Body of pancreas (tissue), 4 donors: ENCODE data around the gene ATG7. TPM values are rescaled to one million over a fixed set of nuclear protein-coding genes. Genes with fewer than 3 reads are reported as not detected.
"Not testable (repeated sequence)": the region's sequence is repeated elsewhere in the genome, so short reads cannot be mapped to it uniquely, and the experiment has no call there.

Experiments used
- ATAC-seq: fragments of 150-250 bp; one replicate; pipeline ENCODE4 v1.9.1; 2016
- DNase-seq, 4 donors: peaks; one replicate each; pipeline ENCODE4 v3.0.0-alpha.2; 2019
- H3K27ac ChIP-seq, 4 donors: fragments of 200-600 bp; sonication (generic); 1 replicate in 3 of 4; 2 replicates in 1 of 4; pipeline versions ENCODE4 v1.5.1 to v1.6.1; 2016 to 2019; ENCODE audit warnings: mild to moderate bottlenecking in 1 of 4, mixed read lengths in 1 of 4, moderate library complexity in 1 of 4
- H3K27me3 ChIP-seq, 2 donors: fragments of 200-600 bp; sonication (generic); one replicate each; pipeline ENCODE4 v1.6.0; 2016; ENCODE audit warnings: mild to moderate bottlenecking in 1 of 2
- H3K36me3 ChIP-seq, 2 donors: fragments of 200-600 bp; sonication (generic); replicated peaks in 1 of 2; 2 replicates each; pipeline ENCODE4 v1.5.1; 2016; ENCODE audit warnings: low read depth in 2 of 2; ENCODE audit not compliant: insufficient read depth in 1 of 2
- H3K4me1 ChIP-seq: fragments of 200-600 bp; sonication (generic); one replicate; pipeline ENCODE4 v1.6.0; 2016
- H3K4me3 ChIP-seq, 2 donors: fragments of 200-600 bp; sonication (generic); 1 replicate in 1 of 2; 2 replicates in 1 of 2; pipeline ENCODE4 v1.5.1; 2016 to 2019
- H3K9me3 ChIP-seq, 3 donors: fragments of 200-600 bp; sonication (generic); 1 replicate in 2 of 3; 2 replicates in 1 of 3; pipeline ENCODE4 v1.5.1; 2016
- POLR2A ChIP-seq, 3 donors: fragments of 450-650 bp; IDR thresholded peaks; one replicate each; pipeline ENCODE4 v1.6.1; 2016; ENCODE audit warnings: antibody characterized with exemption in 3 of 3, mild to moderate bottlenecking in 2 of 3
- WGBS, 2 donors: methylation state at CpG; one replicate each; pipeline ENCODE4 v1.1.5; 2017; 5-methylcytosine and 5-hydroxymethylcytosine counted together
- intact Hi-C: fragments of 100-400 bp; cut with DNase I; formaldehyde crosslinking; loops from one replicate; pipeline ENCODE4 v1.15.1; 2023
- total RNA-seq, 2 donors: library from RNA; depleted of rRNA; stranded (reverse); fragments of >200 nt; gene quantifications; one replicate each; pipeline ENCODE4 v1.1.0, GENCODE V29; 2016
- TF ChIP-seq, protein P1 (sequence below), 7 experiments: fragments of 450-650 bp in 4 of 7; fragments of 200-600 bp in 3 of 7; sonication (generic) in 3 of 7; IDR thresholded peaks; one replicate each; pipeline ENCODE4 v1.5.1; 2016 to 2019; ENCODE audit warnings: antibody characterized with exemption in 7 of 7

The ATG7 gene
- total RNA-seq, 2 donors from 2014 or later: 40.5 to 43.6 TPM

GRCh38 chr3:11335056-11335608, 62.9 kb downstream of the ATG7 start:
- ATAC-seq: no peak

GRCh38 chr3:11339541-11339940, 67.3 kb downstream of the ATG7 start:
- H3K27me3 ChIP-seq: no peaks in the 10 kb centered on the region
- no peak overlapping the region for H3K4me3 ChIP-seq
- no peaks in the 10 kb centered on the region for H3K4me1 ChIP-seq
- intact Hi-C loops: no loop called here
- TF ChIP-seq, protein P1, sequence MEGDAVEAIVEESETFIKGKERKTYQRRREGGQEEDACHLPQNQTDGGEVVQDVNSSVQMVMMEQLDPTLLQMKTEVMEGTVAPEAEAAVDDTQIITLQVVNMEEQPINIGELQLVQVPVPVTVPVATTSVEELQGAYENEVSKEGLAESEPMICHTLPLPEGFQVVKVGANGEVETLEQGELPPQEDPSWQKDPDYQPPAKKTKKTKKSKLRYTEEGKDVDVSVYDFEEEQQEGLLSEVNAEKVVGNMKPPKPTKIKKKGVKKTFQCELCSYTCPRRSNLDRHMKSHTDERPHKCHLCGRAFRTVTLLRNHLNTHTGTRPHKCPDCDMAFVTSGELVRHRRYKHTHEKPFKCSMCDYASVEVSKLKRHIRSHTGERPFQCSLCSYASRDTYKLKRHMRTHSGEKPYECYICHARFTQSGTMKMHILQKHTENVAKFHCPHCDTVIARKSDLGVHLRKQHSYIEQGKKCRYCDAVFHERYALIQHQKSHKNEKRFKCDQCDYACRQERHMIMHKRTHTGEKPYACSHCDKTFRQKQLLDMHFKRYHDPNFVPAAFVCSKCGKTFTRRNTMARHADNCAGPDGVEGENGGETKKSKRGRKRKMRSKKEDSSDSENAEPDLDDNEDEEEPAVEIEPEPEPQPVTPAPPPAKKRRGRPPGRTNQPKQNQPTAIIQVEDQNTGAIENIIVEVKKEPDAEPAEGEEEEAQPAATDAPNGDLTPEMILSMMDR (IDR thresholded peaks at IDR 0.05): no peak
- no peak for TF ChIP-seq POLR2A (IDR thresholded peaks at IDR 0.05)
- ATAC-seq: no peak
- WGBS, 2 donors: 75 to 82% methylated on average over 3 of the region's 3 CpGs
- no peaks in the 10 kb centered on the region for H3K9me3 ChIP-seq
- DNase-seq: no peak
- H3K36me3 ChIP-seq: peaks cover 0 to 3% of the 10 kb centered on the region in 2 donors
- no peak overlapping the region for H3K27ac ChIP-seq

More at GRCh38 chr3:11335056-11335608, 62.9 kb downstream of the ATG7 start:
- H3K4me1 ChIP-seq: no peaks in the 10 kb centered on the region
- H3K27ac ChIP-seq: no peak overlapping the region
- 51 to 53% methylated on average over 4 of the region's 4 CpGs for WGBS, 2 donors
- H3K9me3 ChIP-seq: no peaks in the 10 kb centered on the region
- intact Hi-C loops: no loop called here
- H3K36me3 ChIP-seq: no peaks in the 10 kb centered on the region
- no peak for TF ChIP-seq POLR2A (IDR thresholded peaks at IDR 0.05)
- TF ChIP-seq, protein P1 (IDR thresholded peaks at IDR 0.05): peak in 6 of 7 experiments; percentile 32 to 55 (median 44)
- peak in 1 of 4 donors; percentile 16 for DNase-seq
- no peaks in the 10 kb centered on the region for H3K27me3 ChIP-seq
- no peak overlapping the region for H3K4me3 ChIP-seq

DNA sequence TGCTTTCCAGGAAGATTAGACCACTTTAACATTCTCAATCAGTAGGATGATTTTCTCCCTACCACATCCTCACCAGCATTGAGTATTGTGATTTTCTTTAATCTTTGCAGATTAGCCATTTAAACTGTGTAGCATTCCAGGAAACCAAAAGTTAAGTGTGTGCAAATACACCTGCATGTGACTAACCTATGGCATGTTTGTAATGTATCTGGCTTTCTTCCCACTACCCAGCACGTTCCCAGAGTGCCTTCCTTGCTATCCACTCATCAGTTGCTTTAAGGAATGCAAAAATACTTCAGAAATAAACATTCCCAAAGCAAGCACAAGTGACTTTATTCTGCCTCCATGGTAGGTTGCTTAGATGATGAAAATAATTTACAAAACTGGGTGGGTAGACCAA, 74.2 kb downstream of the ATG7 start:
- no peaks in the 10 kb centered on the region for H3K9me3 ChIP-seq
- H3K4me3 ChIP-seq: no peak overlapping the region
- TF ChIP-seq POLR2A (IDR thresholded peaks at IDR 0.05): no peak
- TF ChIP-seq, protein P1 (IDR thresholded peaks at IDR 0.05): no peak
- peaks cover 4 to 6% of the 10 kb centered on the region in 2 donors for H3K36me3 ChIP-seq
- no peaks in the 10 kb centered on the region for H3K27me3 ChIP-seq
- intact Hi-C loops: no loop called here
- H3K27ac ChIP-seq: no peak overlapping the region
- WGBS, 2 donors: 40 to 67% methylated on average over 1 of the region's 1 CpG
- H3K4me1 ChIP-seq: no peaks in the 10 kb centered on the region
- ATAC-seq: no peak
- no peak for DNase-seq

DNA sequence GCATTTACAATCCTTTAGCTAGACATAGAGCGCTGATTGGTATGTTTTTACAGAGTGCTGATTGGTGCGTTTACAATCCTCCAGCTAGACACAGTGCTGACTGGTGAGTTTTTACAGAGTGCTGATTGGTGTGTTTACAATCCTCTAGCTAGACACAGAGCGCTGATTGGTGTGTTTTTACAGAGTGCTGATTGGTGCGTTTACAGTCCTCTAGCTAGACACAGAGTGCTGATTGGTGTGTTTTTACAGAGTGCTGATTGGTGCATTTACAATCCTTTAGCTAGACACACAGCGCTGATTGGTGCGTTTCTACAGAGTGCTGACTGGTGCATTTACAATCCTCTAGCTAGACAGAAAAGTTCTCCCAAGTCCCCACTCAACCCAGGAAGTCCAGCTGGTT, 76.7 kb downstream of the ATG7 start:
- H3K9me3 ChIP-seq, H3K4me1 ChIP-seq, H3K27ac ChIP-seq, intact Hi-C loops, H3K27me3 ChIP-seq, H3K4me3 ChIP-seq, H3K36me3 ChIP-seq, ATAC-seq, DNase-seq: not testable (repeated sequence)
- 92 to 100% methylated on average over 4 to 6 of the region's 6 CpGs for WGBS, 2 donors

DNA sequence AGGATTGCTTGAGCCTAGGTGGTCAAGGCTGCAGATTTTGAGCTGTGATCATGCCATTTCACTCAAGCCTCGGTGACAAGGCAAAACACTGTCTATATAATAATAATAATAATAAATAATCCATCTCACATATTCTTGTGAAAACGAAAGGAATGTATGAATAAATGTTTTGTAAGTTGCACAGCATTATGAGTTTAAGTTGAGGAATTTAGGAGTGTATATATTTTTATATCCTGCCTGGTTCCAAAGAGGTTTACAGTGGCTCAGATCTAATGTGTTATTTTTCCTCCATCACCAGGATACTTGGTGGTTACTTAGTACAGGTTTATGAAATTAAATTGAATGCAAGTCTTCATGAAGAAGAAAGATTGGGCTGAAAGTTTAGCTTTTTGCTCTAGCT, 77.2 kb downstream of the ATG7 start:
- Histone ChIP-seq H3K9me3 (no peaks in the 10 kb centered on the region), H3K27ac (no peak overlapping the region), H3K27me3 (no peaks in the 10 kb centered on the region), H3K36me3 (peaks cover 2 to 6% of the 10 kb centered on the region in 2 donors), H3K4me1 (no peaks in the 10 kb centered on the region), H3K4me3 (no peak overlapping the region)
- intact Hi-C loops: no loop called here
- DNase-seq: no peak
- no peak for ATAC-seq
- WGBS, 2 donors: 85 to 88% methylated on average over 2 of the region's 2 CpGs
- no peak for TF ChIP-seq POLR2A (IDR thresholded peaks at IDR 0.05)
- TF ChIP-seq, protein P1 (IDR thresholded peaks at IDR 0.05): no peak
